ENCODE data around the gene YDJC. TPM values are rescaled to one million over a fixed set of nuclear protein-coding genes. Genes with fewer than 3 reads are reported as not detected.

YDJC gene
- total and polyA plus RNA-seq, 9 of the 15 experiments (the other 6 are each of a cell fraction or from before 2014, with no cell fraction given) = 13.5 to 871 (median 164) TPM

DNA sequence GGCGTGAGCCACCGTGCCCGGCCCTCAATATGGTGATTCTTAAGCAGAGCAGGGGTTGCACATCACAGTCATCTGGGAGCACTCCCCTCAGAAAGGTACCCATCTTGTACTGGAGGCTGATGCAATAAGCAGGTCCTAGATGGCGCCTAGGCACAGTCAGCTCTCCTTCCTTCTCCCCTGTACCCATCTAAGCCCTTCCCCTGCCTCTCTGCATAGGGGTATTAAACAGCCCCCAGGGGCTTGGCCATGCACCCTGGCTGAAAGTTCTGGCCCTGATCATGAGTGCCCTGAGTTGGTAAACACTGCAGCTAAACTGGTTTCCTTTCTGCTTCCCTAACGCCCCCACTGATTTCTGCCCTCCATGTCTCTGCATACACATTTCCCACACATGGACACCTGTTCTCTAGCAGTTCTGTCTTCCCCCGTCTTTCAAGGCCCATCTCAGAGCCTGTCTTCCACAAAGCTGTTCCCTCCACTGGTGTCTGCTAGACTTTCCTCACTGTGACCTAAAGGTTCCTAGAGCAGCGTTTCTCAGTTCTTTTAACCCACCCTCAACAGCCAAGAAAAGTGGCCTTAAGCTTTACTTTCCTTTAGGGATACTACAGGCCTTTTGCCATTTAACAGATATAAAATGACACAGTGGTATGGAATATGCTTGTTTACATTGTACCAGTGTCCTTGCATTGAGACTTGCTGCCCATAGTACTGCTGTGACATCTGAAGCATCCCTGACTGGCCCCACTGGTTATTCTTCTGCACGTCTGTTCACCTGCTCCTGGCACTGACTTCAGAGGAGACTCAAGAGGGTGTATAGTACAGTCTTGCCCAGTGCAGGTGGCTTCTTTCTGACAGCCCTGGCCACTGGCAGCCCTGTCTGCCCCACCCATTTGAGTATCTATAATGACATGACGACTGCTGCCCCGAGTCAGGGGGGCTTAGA, 46.8 kb downstream of the YDJC start:
- POLR2A ChIA-PET = interaction anchor here (0.8 to 76.8 kb wide), 4 partner anchors 14 to 87 kb away, joined by 3 to 4622 read pairs (median 2330); partner anchors contain the start of genes CCDC116, SDF2L1 and YDJC
- peak overlapping the region in 1 of 2 experiments; percentile 2; a peak in 1 of 4 replicates for H3K9ac ChIP-seq (ENCODE audit: insufficient read depth in 1 of 2, low read depth in 2 of 2, low read length in 2 of 2)
- DNase-seq (ENCODE audit: extremely low read depth in 1 of 4, low spot score in 3 of 4) (peak in 1 of 4 experiments; percentile 59), ATAC-seq (peak; percentile 2), FAIRE-seq (no peak)
- H3K4me2 ChIP-seq (ENCODE audit: insufficient read depth, low read length) = no peak overlapping the region
- H2AFZ ChIP-seq (ENCODE audit: low read depth, low read length) = no peak overlapping the region
- no peaks in the 10 kb centered on the region for H3K9me3 ChIP-seq (replicated peaks; ENCODE audit: control insufficient read depth, insufficient read depth, low read depth, low read length)
- in situ Hi-C loops (cut with MboI) (no loop called here), intact Hi-C loops (cut with micrococcal nuclease) (no loop called here)
- no peaks in the 10 kb centered on the region for H3K27me3 ChIP-seq (ENCODE audit: control insufficient read depth in 2 of 2, insufficient read depth in 2 of 2, low read length in 2 of 2)
- H3K36me3 ChIP-seq (ENCODE audit: control insufficient read depth, insufficient read depth, low read length) = peaks cover 66% of the 10 kb centered on the region
- BruUV-seq (replicated peaks) = TSS peak; percentile 10
- WGBS (ENCODE audit: insufficient coverage, low coverage, missing lambda C conversion rate) = 66% methylated on average over 10 of the region's 10 CpGs
- H4K20me1 ChIP-seq (replicated peaks; ENCODE audit: control insufficient read depth, insufficient read depth, low read length) = peaks cover 67% of the 10 kb centered on the region
- H3K4me1 ChIP-seq (replicated peaks in 1 of 2; ENCODE audit: control insufficient read depth in 2 of 2, insufficient read depth in 2 of 2, low read length in 2 of 2) = peaks cover 27 to 30% of the 10 kb centered on the region in 2 experiments
- peaks cover 36% of the 10 kb centered on the region for H3K9me1 ChIP-seq (ENCODE audit: control insufficient read depth, insufficient read depth, low read length)
- no peak overlapping the region for H3K4me3 ChIP-seq
- CTCF ChIA-PET (ENCODE audit: low intra/inter-chr PET ratio) = no interaction called here
- peak overlapping the region; percentile 6; the same call in 1 of the 3 replicates for H3K27ac ChIP-seq (ENCODE audit: extremely low read depth, low read depth, low read length)
- H3K79me2 ChIP-seq (ENCODE audit: control insufficient read depth, insufficient read depth, low read length) = peaks cover 97% of the 10 kb centered on the region
- TF ChIP-seq, protein P1, sequence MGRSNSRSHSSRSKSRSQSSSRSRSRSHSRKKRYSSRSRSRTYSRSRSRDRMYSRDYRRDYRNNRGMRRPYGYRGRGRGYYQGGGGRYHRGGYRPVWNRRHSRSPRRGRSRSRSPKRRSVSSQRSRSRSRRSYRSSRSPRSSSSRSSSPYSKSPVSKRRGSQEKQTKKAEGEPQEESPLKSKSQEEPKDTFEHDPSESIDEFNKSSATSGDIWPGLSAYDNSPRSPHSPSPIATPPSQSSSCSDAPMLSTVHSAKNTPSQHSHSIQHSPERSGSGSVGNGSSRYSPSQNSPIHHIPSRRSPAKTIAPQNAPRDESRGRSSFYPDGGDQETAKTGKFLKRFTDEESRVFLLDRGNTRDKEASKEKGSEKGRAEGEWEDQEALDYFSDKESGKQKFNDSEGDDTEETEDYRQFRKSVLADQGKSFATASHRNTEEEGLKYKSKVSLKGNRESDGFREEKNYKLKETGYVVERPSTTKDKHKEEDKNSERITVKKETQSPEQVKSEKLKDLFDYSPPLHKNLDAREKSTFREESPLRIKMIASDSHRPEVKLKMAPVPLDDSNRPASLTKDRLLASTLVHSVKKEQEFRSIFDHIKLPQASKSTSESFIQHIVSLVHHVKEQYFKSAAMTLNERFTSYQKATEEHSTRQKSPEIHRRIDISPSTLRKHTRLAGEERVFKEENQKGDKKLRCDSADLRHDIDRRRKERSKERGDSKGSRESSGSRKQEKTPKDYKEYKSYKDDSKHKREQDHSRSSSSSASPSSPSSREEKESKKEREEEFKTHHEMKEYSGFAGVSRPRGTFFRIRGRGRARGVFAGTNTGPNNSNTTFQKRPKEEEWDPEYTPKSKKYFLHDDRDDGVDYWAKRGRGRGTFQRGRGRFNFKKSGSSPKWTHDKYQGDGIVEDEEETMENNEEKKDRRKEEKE (IDR thresholded peaks at IDR 0.05; ENCODE audit: borderline replicate concordance in 1 of 2, control insufficient read depth in 1 of 2, low read depth in 2 of 2, low read length in 1 of 2) = no peak
- TF ChIP-seq SRSF9 (IDR thresholded peaks at IDR 0.05; ENCODE audit: borderline replicate concordance, low read depth, low read length) = no peak
- TF ChIP-seq ZFP1 (CRISPR knock-in tag; IDR thresholded peaks at IDR 0.05) = no peak
- TF ChIP-seq, protein P2, sequence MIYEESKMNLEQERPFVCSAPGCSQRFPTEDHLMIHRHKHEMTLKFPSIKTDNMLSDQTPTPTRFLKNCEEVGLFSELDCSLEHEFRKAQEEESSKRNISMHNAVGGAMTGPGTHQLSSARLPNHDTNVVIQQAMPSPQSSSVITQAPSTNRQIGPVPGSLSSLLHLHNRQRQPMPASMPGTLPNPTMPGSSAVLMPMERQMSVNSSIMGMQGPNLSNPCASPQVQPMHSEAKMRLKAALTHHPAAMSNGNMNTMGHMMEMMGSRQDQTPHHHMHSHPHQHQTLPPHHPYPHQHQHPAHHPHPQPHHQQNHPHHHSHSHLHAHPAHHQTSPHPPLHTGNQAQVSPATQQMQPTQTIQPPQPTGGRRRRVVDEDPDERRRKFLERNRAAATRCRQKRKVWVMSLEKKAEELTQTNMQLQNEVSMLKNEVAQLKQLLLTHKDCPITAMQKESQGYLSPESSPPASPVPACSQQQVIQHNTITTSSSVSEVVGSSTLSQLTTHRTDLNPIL (CRISPR knock-in tag; IDR thresholded peaks at IDR 0.05) = no peak
- TF ChIP-seq, protein P3, sequence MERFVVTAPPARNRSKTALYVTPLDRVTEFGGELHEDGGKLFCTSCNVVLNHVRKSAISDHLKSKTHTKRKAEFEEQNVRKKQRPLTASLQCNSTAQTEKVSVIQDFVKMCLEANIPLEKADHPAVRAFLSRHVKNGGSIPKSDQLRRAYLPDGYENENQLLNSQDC (CRISPR knock-in tag; IDR thresholded peaks at IDR 0.05) = no peak
- no peak; the same call in 1 of the 2 replicates for TF ChIP-seq GABPB2 (CRISPR knock-in tag; conservative IDR thresholded peaks at IDR 0.05)
- TF ChIP-seq TOE1 (IDR thresholded peaks at IDR 0.05; ENCODE audit: borderline replicate concordance) = no peak
- TF ChIP-seq TOE1 (CRISPR knock-in tag; IDR thresholded peaks at IDR 0.05; ENCODE audit: borderline replicate concordance, low read depth) = peak; percentile 73; the same call in 1 of the 2 replicates
- TF ChIP-seq PHF8 (IDR thresholded peaks at IDR 0.05; ENCODE audit: borderline replicate concordance, low read length) = peak; percentile 10; the same call in 1 of the 2 replicates
- no peak for TF ChIP-seq U2AF2 (optimal IDR thresholded peaks at IDR 0.05; ENCODE audit: low read depth, low read length)
- no peak for TF ChIP-seq DNMT1 (IDR thresholded peaks at IDR 0.05)
- no peak for TF ChIP-seq TEAD4 (IDR thresholded peaks at IDR 0.05; ENCODE audit: low read length)
- peak; percentile 17; the same call in 1 of the 2 replicates for TF ChIP-seq TEAD4 (CRISPR knock-in tag; IDR thresholded peaks at IDR 0.05; ENCODE audit: borderline replicate concordance)
- TF ChIP-seq STAT5A (IDR thresholded peaks at IDR 0.05; ENCODE audit: borderline replicate concordance, low read length) = no peak
- no peak for TF ChIP-seq POLR3A (IDR thresholded peaks at IDR 0.05; ENCODE audit: borderline replicate concordance, extremely low read depth, insufficient read depth, insufficient read length)

Measured in K562 (cell line).